K562 (cell line): ENCODE measurements around the gene SPHK2. TPM values are rescaled to one million over a fixed set of nuclear protein-coding genes. Genes with fewer than 3 reads are reported as not detected.

Source experiments
- CBFA2T3 ChIP-seq: fragments of 450-650 bp; IDR thresholded peaks from 2 replicates; pipeline ENCODE4 v1.6.1; 2017
- HIVEP1 ChIP-seq: fragments of 250-450 bp; sonication (Bioruptor Pico); IDR thresholded peaks from 2 replicates; pipeline ENCODE4 v1.4.0; 2020; ENCODE audit warnings: mild to moderate bottlenecking
- MAX ChIP-seq: sonication (generic); formaldehyde crosslinking; IDR thresholded peaks from 2 replicates; pipeline ENCODE4 v1.9.0; 2022; ENCODE audit warnings: mild to moderate bottlenecking, missing genetic modification reagents
- PHF8 ChIP-seq: fragments of 200-600 bp; sonication (generic); IDR thresholded peaks from 2 replicates; pipeline ENCODE4 v1.6.1; 2012; ENCODE audit warnings: mixed run types, mild to moderate bottlenecking, inconsistent platforms, low read length, moderate library complexity, borderline replicate concordance
- RB1 ChIP-seq: fragments of 450-650 bp; IDR thresholded peaks from 2 replicates; pipeline ENCODE4 v1.6.1; 2017; ENCODE audit warnings: low read depth, mild to moderate bottlenecking
- RHOXF2B ChIP-seq: fragments of 250-450 bp; sonication (Bioruptor Pico); conservative IDR thresholded peaks from 2 replicates; pipeline ENCODE4 v1.5.1; 2021
- SMC3 ChIP-seq: conservative IDR thresholded peaks from 2 replicates; pipeline ENCODE4 v1.6.1; 2011; ENCODE audit warnings: low read depth, low read length, improper control_type of control experiment; ENCODE audit not compliant: insufficient read depth
- SRSF3 ChIP-seq: fragments of 200-400 bp; formaldehyde crosslinking; IDR thresholded peaks from 2 replicates; pipeline ENCODE4 v1.6.1; 2016; ENCODE audit warnings: mild to moderate bottlenecking, low read length, moderate library complexity; ENCODE audit not compliant: insufficient read depth
- XRCC3 ChIP-seq: fragments of 450-650 bp; IDR thresholded peaks from 2 replicates; pipeline ENCODE4 v1.6.1; 2017; ENCODE audit warnings: mild to moderate bottlenecking, moderate library complexity
- YY1 ChIP-seq, 3 experiments: IDR thresholded peaks; 2 replicates each; pipeline ENCODE4 v1.6.1; 2011; ENCODE audit warnings: low read length in 2 of 3, mild to moderate bottlenecking in 2 of 3, moderate library complexity in 2 of 3, borderline replicate concordance in 1 of 3, control low read depth in 1 of 3, low read depth in 1 of 3; ENCODE audit not compliant: insufficient read depth in 3 of 3, insufficient replicate concordance in 2 of 3, control insufficient read depth in 1 of 3, insufficient read length in 1 of 3; ENCODE audit errors: extremely low read depth in 1 of 3
- ZNF316 ChIP-seq: fragments of 450-650 bp; IDR thresholded peaks from 2 replicates; pipeline ENCODE4 v1.6.1; 2016
- ZNF398 ChIP-seq: fragments of 250-450 bp; sonication (Bioruptor Pico); IDR thresholded peaks from 2 replicates; pipeline ENCODE4 v1.8.0; 2021; ENCODE audit warnings: moderate library complexity, mild to moderate bottlenecking, inconsistent platforms
- ZNF584 ChIP-seq: fragments of 200-800 bp; sonication (Bioruptor generic); IDR thresholded peaks from 2 replicates; pipeline ENCODE4 v1.6.1; 2016; ENCODE audit warnings: low read depth, mild to moderate bottlenecking, missing genetic modification characterization, missing compliant biosample characterization
- polyA plus RNA-seq, 8 experiments: library from polyadenylated mRNA; depleted of rRNA in 4 of 8; stranded (reverse) in 5 of 8; unstranded in 3 of 8; fragments of >200 nt; fragmentation: Nextera tagmentation in 2 of 8; fragmentation: Illumina TruSeq in 1 of 8; extraction: Ambion mirVana in 2 of 8; extraction: Trizol in 1 of 8; gene quantifications; 2 replicates each; pipeline versions ENCODE4 v1.2.1 to v1.2.3, GENCODE V29; 2011 to 2014; ENCODE audit warnings: inconsistent platforms in 1 of 8, missing spikeins in 1 of 8
- total RNA-seq, 7 experiments: library from RNA; depleted of rRNA in 6 of 7; stranded (reverse); fragments of >200 nt in 6 of 7; fragmentation: Illumina TruSeq in 2 of 7; extraction: Trizol in 2 of 7; gene quantifications; 2 replicates each; pipeline versions ENCODE4 v1.2.1 to v1.2.3, GENCODE V29; 2011 to 2021; ENCODE audit warnings: low replicate concordance in 1 of 7
- TF ChIP-seq, protein P1 (sequence below): sonication (generic); formaldehyde crosslinking; IDR thresholded peaks from 2 replicates; pipeline ENCODE4 v1.8.1; 2023; ENCODE audit warnings: missing genetic modification reagents, mild to moderate bottlenecking, borderline replicate concordance
- TF ChIP-seq, protein P2 (sequence below): fragments of 250-450 bp; sonication (Bioruptor Pico); IDR thresholded peaks from 2 replicates; pipeline ENCODE4 v1.4.0; 2020
- TF ChIP-seq, protein P3 (sequence below): sonication (generic); formaldehyde crosslinking; IDR thresholded peaks from 2 replicates; pipeline ENCODE4 v1.8.1; 2023; ENCODE audit warnings: mild to moderate bottlenecking, missing genetic modification reagents

The SPHK2 gene
- total and polyA plus RNA-seq, 9 of the 15 experiments (the other 6 are each of a cell fraction or from before 2014, with no cell fraction given): 0.10 to 15.2 (median 2.9) TPM

- TF ChIP-seq, protein P1, sequence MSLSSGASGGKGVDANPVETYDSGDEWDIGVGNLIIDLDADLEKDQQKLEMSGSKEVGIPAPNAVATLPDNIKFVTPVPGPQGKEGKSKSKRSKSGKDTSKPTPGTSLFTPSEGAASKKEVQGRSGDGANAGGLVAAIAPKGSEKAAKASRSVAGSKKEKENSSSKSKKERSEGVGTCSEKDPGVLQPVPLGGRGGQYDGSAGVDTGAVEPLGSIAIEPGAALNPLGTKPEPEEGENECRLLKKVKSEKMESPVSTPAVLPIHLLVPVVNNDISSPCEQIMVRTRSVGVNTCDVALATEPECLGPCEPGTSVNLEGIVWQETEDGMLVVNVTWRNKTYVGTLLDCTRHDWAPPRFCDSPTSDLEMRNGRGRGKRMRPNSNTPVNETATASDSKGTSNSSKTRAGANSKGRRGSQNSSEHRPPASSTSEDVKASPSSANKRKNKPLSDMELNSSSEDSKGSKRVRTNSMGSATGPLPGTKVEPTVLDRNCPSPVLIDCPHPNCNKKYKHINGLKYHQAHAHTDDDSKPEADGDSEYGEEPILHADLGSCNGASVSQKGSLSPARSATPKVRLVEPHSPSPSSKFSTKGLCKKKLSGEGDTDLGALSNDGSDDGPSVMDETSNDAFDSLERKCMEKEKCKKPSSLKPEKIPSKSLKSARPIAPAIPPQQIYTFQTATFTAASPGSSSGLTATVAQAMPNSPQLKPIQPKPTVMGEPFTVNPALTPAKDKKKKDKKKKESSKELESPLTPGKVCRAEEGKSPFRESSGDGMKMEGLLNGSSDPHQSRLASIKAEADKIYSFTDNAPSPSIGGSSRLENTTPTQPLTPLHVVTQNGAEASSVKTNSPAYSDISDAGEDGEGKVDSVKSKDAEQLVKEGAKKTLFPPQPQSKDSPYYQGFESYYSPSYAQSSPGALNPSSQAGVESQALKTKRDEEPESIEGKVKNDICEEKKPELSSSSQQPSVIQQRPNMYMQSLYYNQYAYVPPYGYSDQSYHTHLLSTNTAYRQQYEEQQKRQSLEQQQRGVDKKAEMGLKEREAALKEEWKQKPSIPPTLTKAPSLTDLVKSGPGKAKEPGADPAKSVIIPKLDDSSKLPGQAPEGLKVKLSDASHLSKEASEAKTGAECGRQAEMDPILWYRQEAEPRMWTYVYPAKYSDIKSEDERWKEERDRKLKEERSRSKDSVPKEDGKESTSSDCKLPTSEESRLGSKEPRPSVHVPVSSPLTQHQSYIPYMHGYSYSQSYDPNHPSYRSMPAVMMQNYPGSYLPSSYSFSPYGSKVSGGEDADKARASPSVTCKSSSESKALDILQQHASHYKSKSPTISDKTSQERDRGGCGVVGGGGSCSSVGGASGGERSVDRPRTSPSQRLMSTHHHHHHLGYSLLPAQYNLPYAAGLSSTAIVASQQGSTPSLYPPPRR (CRISPR knock-in tag): no peak
- no peak for TF ChIP-seq HIVEP1 (CRISPR knock-in tag)
- no peak for TF ChIP-seq ZNF398 (CRISPR knock-in tag)
- TF ChIP-seq, protein P2, sequence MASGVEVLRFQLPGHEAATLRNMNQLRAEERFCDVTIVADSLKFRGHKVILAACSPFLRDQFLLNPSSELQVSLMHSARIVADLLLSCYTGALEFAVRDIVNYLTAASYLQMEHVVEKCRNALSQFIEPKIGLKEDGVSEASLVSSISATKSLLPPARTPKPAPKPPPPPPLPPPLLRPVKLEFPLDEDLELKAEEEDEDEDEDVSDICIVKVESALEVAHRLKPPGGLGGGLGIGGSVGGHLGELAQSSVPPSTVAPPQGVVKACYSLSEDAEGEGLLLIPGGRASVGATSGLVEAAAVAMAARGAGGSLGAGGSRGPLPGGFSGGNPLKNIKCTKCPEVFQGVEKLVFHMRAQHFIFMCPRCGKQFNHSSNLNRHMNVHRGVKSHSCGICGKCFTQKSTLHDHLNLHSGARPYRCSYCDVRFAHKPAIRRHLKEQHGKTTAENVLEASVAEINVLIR: peak; percentile 63
- TF ChIP-seq RB1: peak; percentile 52; the same call in 1 of the 2 replicates
- peak; percentile 60; the same call in 1 of the 2 replicates for TF ChIP-seq MAX
- TF ChIP-seq, protein P3, sequence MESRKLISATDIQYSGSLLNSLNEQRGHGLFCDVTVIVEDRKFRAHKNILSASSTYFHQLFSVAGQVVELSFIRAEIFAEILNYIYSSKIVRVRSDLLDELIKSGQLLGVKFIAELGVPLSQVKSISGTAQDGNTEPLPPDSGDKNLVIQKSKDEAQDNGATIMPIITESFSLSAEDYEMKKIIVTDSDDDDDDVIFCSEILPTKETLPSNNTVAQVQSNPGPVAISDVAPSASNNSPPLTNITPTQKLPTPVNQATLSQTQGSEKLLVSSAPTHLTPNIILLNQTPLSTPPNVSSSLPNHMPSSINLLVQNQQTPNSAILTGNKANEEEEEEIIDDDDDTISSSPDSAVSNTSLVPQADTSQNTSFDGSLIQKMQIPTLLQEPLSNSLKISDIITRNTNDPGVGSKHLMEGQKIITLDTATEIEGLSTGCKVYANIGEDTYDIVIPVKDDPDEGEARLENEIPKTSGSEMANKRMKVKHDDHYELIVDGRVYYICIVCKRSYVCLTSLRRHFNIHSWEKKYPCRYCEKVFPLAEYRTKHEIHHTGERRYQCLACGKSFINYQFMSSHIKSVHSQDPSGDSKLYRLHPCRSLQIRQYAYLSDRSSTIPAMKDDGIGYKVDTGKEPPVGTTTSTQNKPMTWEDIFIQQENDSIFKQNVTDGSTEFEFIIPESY (CRISPR knock-in tag): 0 out of 2 replicates have a peak, but pooled peaks have one; percentile 24
- TF ChIP-seq YY1 (IDR thresholded peaks at IDR 0.05; ENCODE audit: borderline replicate concordance in 1 of 3, control insufficient read depth in 1 of 3, extremely low read depth in 1 of 3, insufficient read depth in 3 of 3, insufficient read length in 1 of 3, insufficient replicate concordance in 2 of 3, low read depth in 1 of 3, low read length in 2 of 3): no peak
- no peak; the same call in 1 of the 2 replicates for TF ChIP-seq ZNF584
- TF ChIP-seq ZNF316: no peak
- TF ChIP-seq PHF8: peak; percentile 33; the same call in 1 of the 2 replicates
- no peak for TF ChIP-seq SRSF3
- TF ChIP-seq CBFA2T3: no peak
- TF ChIP-seq SMC3: no peak
- no peak for TF ChIP-seq RHOXF2B (CRISPR knock-in tag)
- no peak for TF ChIP-seq XRCC3
Measured at GRCh38 chr19:48638831-48639381, 19.6 kb downstream of the SPHK2 start (continued).
